Measurements from ENCODE around the gene KDF1.

Gene KDF1

DNA sequence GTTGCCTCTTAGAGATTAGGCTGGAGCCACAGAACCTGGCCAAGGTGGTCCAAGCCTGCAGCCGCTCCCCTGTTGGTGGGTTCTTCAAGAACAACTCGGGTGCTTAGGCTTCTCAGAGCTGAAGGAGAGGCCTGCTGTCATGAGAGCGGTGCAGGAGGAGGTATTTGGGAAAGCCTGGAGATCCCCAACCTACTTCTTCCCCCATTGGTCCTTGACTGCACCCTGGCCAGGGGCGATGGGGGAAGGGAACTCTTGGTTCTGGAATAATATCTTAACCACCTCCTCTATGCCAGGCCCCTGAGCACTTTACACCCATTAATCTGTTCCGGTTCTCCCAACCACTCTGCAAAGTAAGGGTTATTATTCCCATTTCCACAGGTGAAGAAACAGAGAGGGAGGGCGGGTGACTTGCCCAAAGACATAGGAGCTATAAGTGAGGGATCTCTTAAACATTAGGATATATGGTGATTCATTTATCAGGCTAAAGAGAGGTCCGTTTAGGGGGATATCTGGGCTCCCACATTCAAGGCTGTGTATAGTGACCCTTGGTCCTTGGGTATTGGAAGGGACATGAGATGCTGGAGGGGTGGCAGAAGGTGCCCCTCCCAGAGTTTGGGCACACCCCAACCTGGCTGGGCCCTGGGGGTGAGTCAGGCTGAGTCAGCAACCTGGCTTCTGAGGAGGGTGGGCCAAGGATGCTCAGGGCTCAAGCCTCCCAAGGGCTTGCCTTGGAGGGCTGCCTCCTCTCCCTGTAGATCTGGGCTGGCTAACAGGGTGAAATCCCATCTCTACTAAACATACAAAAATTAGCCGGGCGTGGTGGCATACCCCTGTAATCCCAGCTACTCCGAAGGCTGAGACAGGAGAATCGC is 38.4 kb upstream of the KDF1 start:
- no peak for DNase-seq (ENCODE audit: extremely low read depth, low read depth)
- H3K4me3 ChIP-seq (replicated peaks; ENCODE audit: low read depth, low read length), result peak overlapping the region; percentile 91
- TF ChIP-seq, protein P1, sequence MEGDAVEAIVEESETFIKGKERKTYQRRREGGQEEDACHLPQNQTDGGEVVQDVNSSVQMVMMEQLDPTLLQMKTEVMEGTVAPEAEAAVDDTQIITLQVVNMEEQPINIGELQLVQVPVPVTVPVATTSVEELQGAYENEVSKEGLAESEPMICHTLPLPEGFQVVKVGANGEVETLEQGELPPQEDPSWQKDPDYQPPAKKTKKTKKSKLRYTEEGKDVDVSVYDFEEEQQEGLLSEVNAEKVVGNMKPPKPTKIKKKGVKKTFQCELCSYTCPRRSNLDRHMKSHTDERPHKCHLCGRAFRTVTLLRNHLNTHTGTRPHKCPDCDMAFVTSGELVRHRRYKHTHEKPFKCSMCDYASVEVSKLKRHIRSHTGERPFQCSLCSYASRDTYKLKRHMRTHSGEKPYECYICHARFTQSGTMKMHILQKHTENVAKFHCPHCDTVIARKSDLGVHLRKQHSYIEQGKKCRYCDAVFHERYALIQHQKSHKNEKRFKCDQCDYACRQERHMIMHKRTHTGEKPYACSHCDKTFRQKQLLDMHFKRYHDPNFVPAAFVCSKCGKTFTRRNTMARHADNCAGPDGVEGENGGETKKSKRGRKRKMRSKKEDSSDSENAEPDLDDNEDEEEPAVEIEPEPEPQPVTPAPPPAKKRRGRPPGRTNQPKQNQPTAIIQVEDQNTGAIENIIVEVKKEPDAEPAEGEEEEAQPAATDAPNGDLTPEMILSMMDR (IDR thresholded peaks at IDR 0.05; ENCODE audit: low read depth, low read length, missing control alignments), result no peak

DNA sequence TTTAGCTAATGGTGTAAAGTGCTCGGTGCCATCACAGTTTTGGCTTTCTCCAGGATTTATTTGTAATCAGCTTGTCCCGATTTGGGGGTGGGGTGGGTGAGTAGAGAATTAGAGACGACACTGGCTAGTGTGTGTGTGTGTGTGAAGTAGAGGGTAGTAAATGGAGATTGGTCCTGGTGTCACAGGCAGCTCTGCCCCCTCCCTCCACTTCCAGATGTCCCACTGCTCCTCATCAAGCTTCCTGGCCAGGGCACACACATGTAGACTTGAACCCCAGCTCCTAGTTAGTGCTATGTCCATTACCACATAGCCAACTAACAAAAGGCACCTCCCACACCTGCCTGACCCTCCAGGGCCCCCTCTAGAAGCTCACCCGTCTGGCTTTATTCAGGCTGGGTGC is 36.4 kb upstream of the KDF1 start:
- TF ChIP-seq, protein P1 (IDR thresholded peaks at IDR 0.05; ENCODE audit: low read depth, low read length, missing control alignments), result no peak
- H3K4me3 ChIP-seq (replicated peaks; ENCODE audit: low read depth, low read length), result peak overlapping the region; percentile 91
- no peak for DNase-seq (ENCODE audit: extremely low read depth, low read depth)

DNA sequence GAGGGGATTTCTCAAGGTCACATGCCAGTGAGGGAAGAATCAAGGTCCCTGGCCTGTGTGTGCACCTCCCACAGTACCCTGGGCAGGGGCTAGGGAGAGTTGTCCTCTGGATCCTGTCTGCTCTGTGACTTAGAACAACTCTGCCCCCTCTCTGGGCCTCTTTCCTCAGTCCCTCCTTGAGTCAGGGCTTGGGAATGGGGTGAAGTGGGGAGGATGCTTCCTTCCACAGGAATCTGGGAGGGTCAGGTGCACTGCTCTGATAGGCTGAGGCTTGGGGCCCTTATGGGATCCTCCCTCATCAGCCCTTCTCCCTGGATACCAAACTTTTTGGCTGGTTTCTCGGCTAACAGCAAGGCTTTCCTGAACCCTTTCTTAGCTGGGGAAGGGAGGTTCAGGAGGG is 35.8 kb upstream of the KDF1 start:
- TF ChIP-seq, protein P1 (IDR thresholded peaks at IDR 0.05; ENCODE audit: low read depth, low read length, missing control alignments), result no peak
- no peak for DNase-seq (ENCODE audit: extremely low read depth, low read depth)
- peak overlapping the region; percentile 91 for H3K4me3 ChIP-seq (replicated peaks; ENCODE audit: low read depth, low read length)

DNA sequence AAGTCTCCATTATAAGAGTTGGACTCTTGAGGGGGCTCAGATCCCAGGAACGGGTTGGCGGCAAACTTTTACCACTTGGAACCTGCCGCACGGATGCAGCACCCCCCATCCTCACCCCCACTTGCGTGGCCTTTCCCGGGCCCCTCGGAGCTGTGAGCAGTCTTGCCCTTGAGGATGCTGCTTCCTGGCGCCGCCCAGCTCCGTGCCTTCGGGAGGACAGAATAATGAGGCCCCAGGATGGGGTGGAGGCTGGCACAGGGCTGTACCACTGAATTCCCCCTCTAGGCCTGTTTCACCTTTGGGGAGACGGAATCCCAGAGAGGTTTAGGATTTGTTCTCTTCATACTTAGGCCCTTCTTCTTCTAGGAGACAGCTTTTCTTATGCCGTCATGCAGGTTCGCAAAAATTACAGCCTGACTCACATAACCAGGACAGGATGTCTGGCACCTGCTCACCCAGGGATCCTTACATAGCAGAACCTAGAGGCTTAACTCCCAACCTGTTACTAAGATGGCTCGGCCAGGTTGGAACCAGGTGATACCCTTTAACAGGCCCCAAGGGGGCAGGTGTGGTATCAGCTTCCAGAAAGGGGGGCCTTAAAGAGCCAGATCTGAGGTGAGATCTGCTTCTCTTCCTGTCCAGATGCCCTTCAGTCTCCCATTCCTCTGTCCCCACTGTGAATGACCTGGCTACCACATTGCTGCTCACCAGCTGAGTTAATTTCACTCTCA is 34.7 kb upstream of the KDF1 start:
- TF ChIP-seq, protein P1 (IDR thresholded peaks at IDR 0.05; ENCODE audit: low read depth, low read length, missing control alignments), result no peak
- DNase-seq (ENCODE audit: extremely low read depth, low read depth), result no peak
- peak overlapping the region; percentile 91 for H3K4me3 ChIP-seq (replicated peaks; ENCODE audit: low read depth, low read length)

DNA sequence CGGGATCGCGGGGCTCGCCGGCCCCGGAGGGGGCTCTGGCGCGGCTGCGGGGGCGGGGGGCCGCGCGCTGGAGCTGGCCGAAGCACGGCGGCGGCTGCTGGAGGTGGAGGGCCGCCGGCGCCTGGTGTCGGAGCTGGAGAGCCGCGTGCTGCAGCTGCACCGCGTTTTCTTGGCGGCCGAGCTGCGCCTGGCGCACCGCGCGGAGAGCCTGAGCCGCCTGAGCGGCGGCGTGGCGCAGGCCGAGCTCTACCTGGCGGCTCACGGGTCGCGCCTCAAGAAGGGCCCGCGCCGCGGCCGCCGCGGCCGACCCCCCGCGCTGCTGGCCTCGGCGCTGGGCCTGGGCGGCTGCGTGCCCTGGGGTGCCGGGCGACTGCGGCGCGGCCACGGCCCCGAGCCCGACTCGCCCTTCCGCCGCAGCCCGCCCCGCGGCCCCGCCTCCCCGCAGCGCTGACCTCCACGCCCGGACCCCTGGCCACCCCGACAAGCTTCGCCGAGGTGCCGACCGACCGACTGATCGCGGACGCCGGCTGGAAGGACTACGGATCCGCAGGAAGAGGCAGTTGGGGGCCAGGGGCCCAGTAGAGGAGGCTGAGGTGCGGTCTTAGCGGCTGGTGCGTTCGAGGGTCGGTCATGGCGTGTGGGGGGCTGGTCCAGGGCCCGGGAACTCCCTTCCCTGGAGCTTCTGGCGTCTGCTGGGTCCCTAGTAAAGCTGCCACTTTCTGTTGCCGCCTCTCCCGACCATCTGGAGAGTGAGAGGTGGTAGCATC is 33.9 kb upstream of the KDF1 start:
- TF ChIP-seq, protein P1 (IDR thresholded peaks at IDR 0.05; ENCODE audit: low read depth, low read length, missing control alignments), result no peak
- peak overlapping the region; percentile 91 for H3K4me3 ChIP-seq (replicated peaks; ENCODE audit: low read depth, low read length)
- no peak for DNase-seq (ENCODE audit: extremely low read depth, low read depth)

DNA sequence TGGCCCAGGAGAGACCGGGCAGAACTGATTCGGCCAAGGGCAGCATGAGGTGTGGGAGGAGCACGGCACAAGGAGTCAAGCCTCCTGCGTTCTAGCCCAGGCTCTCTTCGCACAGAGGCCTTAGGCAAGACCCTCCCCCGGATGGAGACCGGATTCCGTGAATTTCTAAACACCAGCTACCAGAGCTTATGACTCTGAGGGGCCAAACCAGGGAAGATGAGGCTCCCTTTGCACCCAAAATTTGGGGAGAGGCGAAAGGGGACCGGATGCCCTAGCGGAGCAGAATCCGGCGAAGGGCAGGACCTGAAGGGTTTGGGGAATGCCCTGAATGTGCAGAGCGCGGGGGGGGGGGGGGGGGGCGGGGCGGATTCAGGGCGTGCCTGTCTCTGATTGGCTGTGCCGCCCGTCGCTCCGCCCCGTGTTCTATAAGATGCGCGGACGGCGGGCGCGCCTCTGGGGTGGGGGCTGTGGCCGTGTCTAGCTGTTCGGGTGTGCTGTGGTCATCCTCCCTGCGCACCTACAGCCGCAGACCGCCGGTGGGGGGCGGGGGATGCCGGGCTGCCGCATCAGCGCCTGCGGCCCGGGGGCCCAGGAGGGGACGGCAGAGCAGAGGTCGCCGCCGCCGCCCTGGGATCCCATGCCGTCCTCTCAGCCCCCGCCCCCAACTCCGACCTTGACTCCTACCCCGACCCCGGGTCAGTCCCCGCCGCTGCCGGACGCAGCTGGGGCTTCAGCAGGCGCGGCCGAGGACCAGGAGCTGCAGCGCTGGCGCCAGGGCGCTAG is 33.2 kb upstream of the KDF1 start, which contains the start of gene TRNP1:
Gene TRNP1 (plus strand): TSS at position 456 of the 783 bp plus-strand sequence. CDS start 95 bp downstream, at position 551.
- no peak for DNase-seq (ENCODE audit: extremely low read depth, low read depth)
- TF ChIP-seq, protein P1 (IDR thresholded peaks at IDR 0.05; ENCODE audit: low read depth, low read length, missing control alignments), result no peak
- peak within 1 kb of the TSS; percentile 91 for H3K4me3 ChIP-seq (replicated peaks; ENCODE audit: low read depth, low read length)

Data from HFF-Myc (cell line).